ENCODE data around the gene CORO1C. TPM values are rescaled to one million over a fixed set of nuclear protein-coding genes. Genes with fewer than 3 reads are reported as not detected.
A peak's percentile ranks its signal among the peaks of the same experiment; 100 is the strongest.
"Not testable (repeated sequence)": the region's sequence is repeated elsewhere in the genome, so short reads cannot be mapped to it uniquely, and the experiment has no call there.

Gene CORO1C
- polyA plus RNA-seq, 2 of the 4 experiments (the other 2 are of a cell fraction), result 166 to 245 TPM

DNA sequence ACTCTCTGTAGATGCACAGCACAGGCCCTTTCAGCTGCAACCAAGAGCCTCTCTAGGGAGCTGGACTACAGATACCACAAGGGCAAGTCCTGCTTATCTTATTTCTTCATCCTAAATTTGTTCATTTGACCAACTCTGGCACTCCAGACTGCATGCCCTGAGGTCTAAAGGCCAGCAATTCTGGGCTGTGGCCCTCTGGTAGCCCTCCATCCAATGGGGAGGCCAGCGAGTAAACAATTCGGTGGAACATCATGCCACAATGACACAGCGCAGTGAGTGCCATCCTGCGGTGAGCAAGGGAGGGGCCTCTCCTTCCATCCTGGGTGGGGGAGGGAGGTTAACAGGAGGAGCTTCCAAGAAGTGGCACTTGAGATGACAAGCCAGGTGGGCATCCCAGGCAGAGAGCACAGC, 97.0 kb downstream of the CORO1C start:
- POLR2A ChIA-PET, result no interaction called here
- no peaks in the 10 kb centered on the region for H3K9me3 ChIP-seq
- 0 out of 3 replicates have a peak overlapping the region, but pooled peaks have one; percentile 20 for H3K4me2 ChIP-seq
- no peak for FAIRE-seq
- DNase-seq (ENCODE audit: low read depth in 1 of 2, low spot score in 1 of 2), result peak in 1 of 2 experiments; percentile 44
- CTCF ChIA-PET, result interaction anchor here (2.5 to 17.1 kb wide), 3 partner anchors 16 to 70 kb away, joined by 6 to 178 read pairs (median 14); no protein-coding TSS in a partner anchor
- 62% methylated on average over 3 of the region's 4 CpGs for WGBS (ENCODE audit: missing lambda C conversion rate)
- TF ChIP-seq MYC (IDR thresholded peaks at IDR 0.05; ENCODE audit: borderline replicate concordance, low read length) (no peak), MAFK (IDR thresholded peaks at IDR 0.05; ENCODE audit: partially characterized antibody) (peak; percentile 3), RNF2 (IDR thresholded peaks at IDR 0.05; ENCODE audit: borderline replicate concordance, low read depth) (no peak)
- peak overlapping the region; percentile 41 to 60; a peak in 4 of 6 replicates for H3K27ac ChIP-seq
- H3K4me3 ChIP-seq, result no peak overlapping the region
- peaks cover 29% of the 10 kb centered on the region for H3K4me1 ChIP-seq
- peak in 1 of 2 experiments; percentile 36; a peak in 3 of 6 replicates for ATAC-seq

DNA sequence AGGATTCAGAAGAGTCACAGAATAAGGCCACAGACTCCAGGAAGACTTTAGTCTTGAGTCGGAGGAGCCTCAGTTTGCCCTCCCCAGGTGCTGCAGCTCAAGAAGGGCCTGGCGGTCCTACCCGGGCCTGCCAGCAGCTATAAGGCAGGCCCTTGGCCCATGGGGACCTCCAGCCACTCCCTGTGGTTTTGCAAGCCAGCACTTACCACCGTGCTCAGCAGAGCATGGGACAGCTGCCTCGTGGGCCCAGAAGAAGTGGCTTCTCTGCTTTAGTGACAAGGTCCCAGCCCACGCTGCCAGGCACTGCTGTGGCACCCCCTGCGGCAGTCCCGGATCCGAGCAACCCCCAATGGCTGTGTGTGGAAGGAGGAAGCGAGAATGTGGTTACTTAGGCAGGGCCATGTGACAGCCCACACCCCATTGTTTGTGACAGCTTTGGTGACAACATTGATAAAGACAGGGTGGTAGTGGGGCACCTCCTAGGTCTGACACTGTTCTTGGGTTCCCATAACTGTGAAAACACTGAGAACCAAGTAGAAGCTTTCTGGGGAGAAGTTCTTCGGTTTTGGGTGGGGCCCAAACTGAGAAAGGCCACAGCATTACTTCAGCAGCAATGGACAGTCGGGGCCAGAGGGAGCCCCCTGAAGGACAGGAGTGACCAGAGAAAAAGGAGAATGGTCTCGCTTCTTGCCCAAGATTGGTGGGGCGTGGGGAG, 97.6 kb downstream of the CORO1C start, which contains the start of gene SELPLG:
SELPLG (minus strand) TSS at position 361 of the 715 bp plus-strand sequence. CDS start 9,587 bp downstream, outside the sequence.
- 86% methylated on average over 14 of the region's 14 CpGs for WGBS (ENCODE audit: missing lambda C conversion rate)
- Histone ChIP-seq H3K9me3 (no peaks in the 10 kb centered on the region), H3K27ac (peak within 1 kb of the TSS; percentile 41 to 60; a peak in 5 of 6 replicates), H3K4me3 (no peak within 1 kb of the TSS), H3K4me1 (peaks cover 35% of the 10 kb centered on the region), H3K4me2 (0 out of 3 replicates have a peak within 1 kb of the TSS, but pooled peaks have one; percentile 20)
- ATAC-seq (no peak), DNase-seq (ENCODE audit: low read depth in 1 of 2, low spot score in 1 of 2) (no peak), FAIRE-seq (no peak)
- POLR2A ChIA-PET, result no interaction called here
- CTCF ChIA-PET, result interaction anchor here (2.5 to 17.1 kb wide), 3 partner anchors 15 to 69 kb away, joined by 6 to 178 read pairs (median 14); no protein-coding TSS in a partner anchor
- TF ChIP-seq FOXS1 (CRISPR knock-in tag; IDR thresholded peaks at IDR 0.05), result no peak
- TF ChIP-seq EHMT2 (IDR thresholded peaks at IDR 0.05; ENCODE audit: low read depth), result no peak
- TF ChIP-seq, protein P1, sequence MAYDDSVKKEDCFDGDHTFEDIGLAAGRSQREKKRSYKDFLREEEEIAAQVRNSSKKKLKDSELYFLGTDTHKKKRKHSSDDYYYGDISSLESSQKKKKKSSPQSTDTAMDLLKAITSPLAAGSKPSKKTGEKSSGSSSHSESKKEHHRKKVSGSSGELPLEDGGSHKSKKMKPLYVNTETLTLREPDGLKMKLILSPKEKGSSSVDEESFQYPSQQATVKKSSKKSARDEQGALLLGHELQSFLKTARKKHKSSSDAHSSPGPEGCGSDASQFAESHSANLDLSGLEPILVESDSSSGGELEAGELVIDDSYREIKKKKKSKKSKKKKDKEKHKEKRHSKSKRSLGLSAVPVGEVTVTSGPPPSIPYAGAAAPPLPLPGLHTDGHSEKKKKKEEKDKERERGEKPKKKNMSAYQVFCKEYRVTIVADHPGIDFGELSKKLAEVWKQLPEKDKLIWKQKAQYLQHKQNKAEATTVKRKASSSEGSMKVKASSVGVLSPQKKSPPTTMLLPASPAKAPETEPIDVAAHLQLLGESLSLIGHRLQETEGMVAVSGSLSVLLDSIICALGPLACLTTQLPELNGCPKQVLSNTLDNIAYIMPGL (CRISPR knock-in tag; IDR thresholded peaks at IDR 0.05; ENCODE audit: borderline replicate concordance), result no peak
- TF ChIP-seq ZNF302 (CRISPR knock-in tag; IDR thresholded peaks at IDR 0.05), result no peak
- TF ChIP-seq ESRRA (IDR thresholded peaks at IDR 0.05; ENCODE audit: borderline replicate concordance, low read length), result no peak
- no peak for TF ChIP-seq ZC3H11A (IDR thresholded peaks at IDR 0.05)
- TF ChIP-seq RNF2 (IDR thresholded peaks at IDR 0.05; ENCODE audit: borderline replicate concordance, low read depth), result no peak

DNA sequence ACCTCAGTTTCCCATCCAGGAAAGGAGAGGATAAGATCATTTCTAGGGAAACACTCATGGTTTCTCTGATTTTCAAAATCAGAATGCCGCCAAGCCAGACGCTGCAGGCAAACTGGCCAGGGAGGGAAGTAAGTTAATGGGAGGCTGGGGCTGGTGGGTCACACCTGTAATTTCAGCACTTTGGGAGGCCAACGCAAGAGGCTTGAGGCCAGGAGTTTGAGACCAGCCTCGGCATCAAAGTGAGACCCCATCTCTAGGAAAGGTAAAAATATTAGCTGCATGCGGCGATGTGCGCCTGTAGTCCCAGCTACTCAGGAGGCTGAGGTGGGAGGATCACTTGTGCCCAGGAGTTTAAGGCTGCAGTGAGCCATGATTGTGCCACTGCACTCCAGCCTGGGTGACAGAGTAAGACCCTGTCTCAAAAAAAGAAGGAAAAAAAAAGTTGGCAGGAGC, 98.2 kb downstream of the CORO1C start:
- WGBS (ENCODE audit: missing lambda C conversion rate), result 98% methylated on average over 7 of the region's 7 CpGs
- no peak for ATAC-seq
- DNase-seq (ENCODE audit: low read depth in 1 of 2, low spot score in 1 of 2), result no peak
- Histone ChIP-seq H3K4me3 (no peak overlapping the region), H3K27ac (peak overlapping the region in 1 of 2 experiments; percentile 60; a peak in 2 of 6 replicates), H3K4me1 (peaks cover 41% of the 10 kb centered on the region), H3K4me2 (no peak overlapping the region), H3K9me3 (no peaks in the 10 kb centered on the region)
- no peak for FAIRE-seq
- POLR2A ChIA-PET, result no interaction called here
- CTCF ChIA-PET, result interaction anchor here (3.8 to 17.1 kb wide), 2 partner anchors 14 to 31 kb away, joined by 14 to 178 read pairs; no protein-coding TSS in a partner anchor
- no peak for TF ChIP-seq MYC (IDR thresholded peaks at IDR 0.05; ENCODE audit: borderline replicate concordance, low read length)
- TF ChIP-seq NR3C1 (IDR thresholded peaks at IDR 0.05), result no peak
- TF ChIP-seq, protein P2, sequence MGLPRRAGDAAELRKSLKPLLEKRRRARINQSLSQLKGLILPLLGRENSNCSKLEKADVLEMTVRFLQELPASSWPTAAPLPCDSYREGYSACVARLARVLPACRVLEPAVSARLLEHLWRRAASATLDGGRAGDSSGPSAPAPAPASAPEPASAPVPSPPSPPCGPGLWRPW (IDR thresholded peaks at IDR 0.05), result no peak
- TF ChIP-seq CBX8 (IDR thresholded peaks at IDR 0.05), result no peak
- no peak for TF ChIP-seq RFX5 (IDR thresholded peaks at IDR 0.05)
- no peak for TF ChIP-seq KDM1A (IDR thresholded peaks at IDR 0.05; ENCODE audit: low read depth)
- no peak for TF ChIP-seq HOXB5 (CRISPR knock-in tag; IDR thresholded peaks at IDR 0.05)
- TF ChIP-seq CHD4 (IDR thresholded peaks at IDR 0.05; ENCODE audit: borderline replicate concordance), result no peak
- TF ChIP-seq, protein P3, sequence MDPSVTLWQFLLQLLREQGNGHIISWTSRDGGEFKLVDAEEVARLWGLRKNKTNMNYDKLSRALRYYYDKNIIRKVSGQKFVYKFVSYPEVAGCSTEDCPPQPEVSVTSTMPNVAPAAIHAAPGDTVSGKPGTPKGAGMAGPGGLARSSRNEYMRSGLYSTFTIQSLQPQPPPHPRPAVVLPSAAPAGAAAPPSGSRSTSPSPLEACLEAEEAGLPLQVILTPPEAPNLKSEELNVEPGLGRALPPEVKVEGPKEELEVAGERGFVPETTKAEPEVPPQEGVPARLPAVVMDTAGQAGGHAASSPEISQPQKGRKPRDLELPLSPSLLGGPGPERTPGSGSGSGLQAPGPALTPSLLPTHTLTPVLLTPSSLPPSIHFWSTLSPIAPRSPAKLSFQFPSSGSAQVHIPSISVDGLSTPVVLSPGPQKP (IDR thresholded peaks at IDR 0.05; ENCODE audit: low read depth, low read length), result no peak
- TF ChIP-seq NFE2L2 (conservative IDR thresholded peaks at IDR 0.05; ENCODE audit: low read length), result no peak

DNA sequence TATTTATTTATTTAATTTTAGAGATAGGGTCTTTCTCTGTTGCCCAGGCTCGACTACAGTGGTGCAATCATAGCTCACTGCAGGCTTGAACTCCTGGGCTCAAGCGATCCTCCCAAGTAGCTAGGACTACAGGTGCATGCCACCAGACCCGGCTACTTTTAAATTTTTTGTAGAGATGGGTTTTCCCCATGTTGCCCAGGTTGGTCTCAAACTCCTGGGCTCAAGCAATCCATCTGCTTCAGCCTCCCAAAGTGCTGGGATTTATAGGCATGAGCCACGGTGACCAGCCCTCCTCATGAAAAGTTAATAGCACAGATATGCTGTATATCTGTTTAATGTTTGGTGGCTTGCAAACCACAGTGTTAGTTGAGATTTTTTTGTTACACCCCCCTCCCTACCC, 100.1 kb downstream of the CORO1C start:
- POLR2A ChIA-PET, result interaction anchor here (0.8 to 1.4 kb wide), 2 partner anchors 9 to 69 kb away, joined by 3 to 5 read pairs; partner anchors contain the start of gene ISCU
- Histone ChIP-seq H3K4me1 (peaks cover 43% of the 10 kb centered on the region), H3K27ac (peak overlapping the region in 1 of 2 experiments; percentile 85; a peak in 2 of 6 replicates)
- H3K4me3 ChIP-seq; H3K4me2 ChIP-seq; ATAC-seq; H3K9me3 ChIP-seq; FAIRE-seq; DNase-seq (ENCODE audit: low read depth in 1 of 2, low spot score in 1 of 2): not testable (repeated sequence)
- 78% methylated on average over 4 of the region's 4 CpGs for WGBS (ENCODE audit: missing lambda C conversion rate)
- CTCF ChIA-PET, result interaction anchor here (1.3 to 17.1 kb wide), 3 partner anchors 11 to 67 kb away, joined by 4 to 178 read pairs (median 8); no protein-coding TSS in a partner anchor
